ENCODE measurements around the gene TTC3. TPM values are rescaled to one million over a fixed set of nuclear protein-coding genes. Genes with fewer than 3 reads are reported as not detected.

Gene TTC3
- total and polyA plus RNA-seq, 4 donors = 197 to 556 (median 295) TPM

- no CpG with 5 or more reads among the region's 3 CpGs for WGBS (ENCODE audit: insufficient coverage)
- Histone ChIP-seq H3K4me1 (ENCODE audit: control insufficient read depth, insufficient read depth, low read length) (no peaks in the 10 kb centered on the region), H3K27me3 (ENCODE audit: control insufficient read depth, insufficient read depth, low read length) (no peaks in the 10 kb centered on the region), H3K9me3 (ENCODE audit: control insufficient read depth, insufficient read depth, low read length) (no peaks in the 10 kb centered on the region), H3K36me3 (ENCODE audit: control insufficient read depth, insufficient read depth, low read length) (peaks cover 3% of the 10 kb centered on the region), H3K4me3 (ENCODE audit: low read depth, low read length) (no peak overlapping the region), H3K27ac (ENCODE audit: low read depth, low read length) (no peak overlapping the region)
- no peak for DNase-seq (ENCODE audit: low read depth in 4 of 6, low spot score in 6 of 6)
Measured at GRCh38 chr21:37249112-37249904, 176.3 kb downstream of the TTC3 start.

GRCh38 chr21:37251294-37251634 is 178.2 kb downstream of the TTC3 start:
- H3K4me3 ChIP-seq (ENCODE audit: low read depth, low read length) = no peak overlapping the region
- no peak overlapping the region for H3K27ac ChIP-seq (ENCODE audit: low read depth, low read length)
- DNase-seq (ENCODE audit: low read depth in 4 of 6, low spot score in 6 of 6) = no peak
- WGBS (ENCODE audit: insufficient coverage) = no CpG with 5 or more reads among the region's 2 CpGs
- no peaks in the 10 kb centered on the region for H3K27me3 ChIP-seq (ENCODE audit: control insufficient read depth, insufficient read depth, low read length)
- H3K4me1 ChIP-seq (ENCODE audit: control insufficient read depth, insufficient read depth, low read length) = no peaks in the 10 kb centered on the region
- no peaks in the 10 kb centered on the region for H3K36me3 ChIP-seq (ENCODE audit: control insufficient read depth, insufficient read depth, low read length)
- no peaks in the 10 kb centered on the region for H3K9me3 ChIP-seq (ENCODE audit: control insufficient read depth, insufficient read depth, low read length)

Small RNA genes within 50 kb of the gene (small RNA-seq; reads per million reads assigned to genes)
- gene RN7SL678P (ENCODE audit: low replicate concordance) = not detected
- not detected for gene RNU6-696P (ENCODE audit: low replicate concordance)

Other genes with a start within 250 kb of the TTC3 start
- gene HLCS, start 106.6 kb upstream of the TTC3 start, total RNA-seq = 10 to 100 TPM; 16.7 to 28.8 TPM
- gene HLCS, start 106.6 kb upstream of the TTC3 start, polyA plus RNA-seq (ENCODE audit: insufficient read length in 2 of 2) = 10 to 100 TPM; 12.5 to 14.7 TPM
- under 1 TPM in 1 of 2 donors, not detected in 1; 0.39 TPM for gene RIPPLY3, start 66.6 kb upstream of the TTC3 start, total RNA-seq
- gene RIPPLY3, start 66.6 kb upstream of the TTC3 start, polyA plus RNA-seq (ENCODE audit: insufficient read length in 2 of 2) = under 1 TPM; 0.44 to 0.68 TPM
- 10 to 100 TPM; 20.2 to 27.6 TPM for gene PIGP, start 183 bp upstream of the TTC3 start, total RNA-seq
- gene PIGP, start 183 bp upstream of the TTC3 start, polyA plus RNA-seq (ENCODE audit: insufficient read length in 2 of 2) = 10 to 100 TPM; 22.3 to 22.6 TPM
- gene VPS26C, start 194.1 kb downstream of the TTC3 start, total RNA-seq = 10 to 100 TPM; 40.4 to 47.1 TPM
- 10 to 100 TPM; 36.5 to 39.1 TPM for gene VPS26C, start 194.1 kb downstream of the TTC3 start, polyA plus RNA-seq (ENCODE audit: insufficient read length in 2 of 2)

All from spinal cord (tissue), 10 donors.